ENCODE results near the gene RABGEF1. TPM values are rescaled to one million over a fixed set of nuclear protein-coding genes. Genes with fewer than 3 reads are reported as not detected.
"Not testable (repeated sequence)": the region's sequence is repeated elsewhere in the genome, so short reads cannot be mapped to it uniquely, and the experiment has no call there.

RABGEF1 gene
- polyA plus RNA-seq = 10 to 100 TPM in 2 of 3 donors, 1 to 10 TPM in 1; 9.5 to 26.2 (median 14.1) TPM

GRCh38 chr7:66740302-66740979 lies at the start of gene RABGEF1:
RABGEF1 (plus strand) TSS chr7:66740733; CDS start chr7:66771900, 31,167 bp downstream.
- peak within 1 kb of the TSS; percentile 96 for H3K27ac ChIP-seq (ENCODE audit: low read depth, low read length)
- WGBS, 3 donors = 0 to 1% (median 0%) methylated on average over 75 to 85 of the region's 85 CpGs

GRCh38 chr7:66693331-66693730 lies 47.2 kb upstream of the RABGEF1 start:
- 44 to 77% (median 67%) methylated on average over 4 of the region's 4 CpGs for WGBS, 3 donors
- no peak overlapping the region for H3K27ac ChIP-seq (ENCODE audit: low read depth, low read length)

- WGBS, 3 donors = 97% methylated on average over 11 of the region's 11 CpGs
- H3K27ac ChIP-seq (ENCODE audit: low read depth, low read length) = no peak overlapping the region
Observed at GRCh38 chr7:66694286-66694685, 46.2 kb upstream of the RABGEF1 start.

- WGBS, 3 donors = 83 to 92% (median 86%) methylated on average over 7 of the region's 7 CpGs
Observed at GRCh38 chr7:66695417-66695816, 45.1 kb upstream of the RABGEF1 start.

GRCh38 chr7:66696134-66696533 lies 44.4 kb upstream of the RABGEF1 start:
- not testable (repeated sequence) for H3K27ac ChIP-seq (ENCODE audit: low read depth, low read length)
- WGBS, 3 donors = 82 to 95% (median 92%) methylated on average over 5 of the region's 5 CpGs

More at GRCh38 chr7:66695417-66695816, 45.1 kb upstream of the RABGEF1 start:
- H3K27ac ChIP-seq (ENCODE audit: low read depth, low read length) = not testable (repeated sequence)

GRCh38 chr7:66696774-66697191 lies 43.8 kb upstream of the RABGEF1 start:
- 69 to 95% (median 73%) methylated on average over 2 of the region's 2 CpGs for WGBS, 3 donors
- H3K27ac ChIP-seq (ENCODE audit: low read depth, low read length) = no peak overlapping the region

- 45 to 56% (median 46%) methylated on average over 20 of the region's 20 CpGs for WGBS, 3 donors
Observed at GRCh38 chr7:66697449-66698438, 42.8 kb upstream of the RABGEF1 start.

GRCh38 chr7:66698652-66699205 lies 41.8 kb upstream of the RABGEF1 start:
- H3K27ac ChIP-seq (ENCODE audit: low read depth, low read length) = no peak overlapping the region
- 70 to 84% (median 80%) methylated on average over 10 of the region's 10 CpGs for WGBS, 3 donors

More at GRCh38 chr7:66697449-66698438, 42.8 kb upstream of the RABGEF1 start:
- no peak overlapping the region for H3K27ac ChIP-seq (ENCODE audit: low read depth, low read length)

GRCh38 chr7:66699998-66700397 lies 40.5 kb upstream of the RABGEF1 start:
- H3K27ac ChIP-seq (ENCODE audit: low read depth, low read length) = no peak overlapping the region
- WGBS, 3 donors = 61 to 65% (median 62%) methylated on average over 6 of the region's 6 CpGs

GRCh38 chr7:66700633-66701131 lies 39.9 kb upstream of the RABGEF1 start:
- WGBS, 3 donors = 88 to 95% (median 91%) methylated on average over 7 of the region's 7 CpGs
- no peak overlapping the region for H3K27ac ChIP-seq (ENCODE audit: low read depth, low read length)

GRCh38 chr7:66707825-66708224 lies 32.7 kb upstream of the RABGEF1 start:
- no peak overlapping the region for H3K27ac ChIP-seq (ENCODE audit: low read depth, low read length)

GRCh38 chr7:66710752-66711151 lies 29.8 kb upstream of the RABGEF1 start:
- not testable (repeated sequence) for H3K27ac ChIP-seq (ENCODE audit: low read depth, low read length)
- 98 to 99% (median 98%) methylated on average over 4 of the region's 4 CpGs for WGBS, 3 donors

GRCh38 chr7:66713687-66714086 lies 26.8 kb upstream of the RABGEF1 start:
- WGBS, 3 donors = 96 to 100% (median 98%) methylated on average over 1 of the region's 1 CpG
- no peak overlapping the region for H3K27ac ChIP-seq (ENCODE audit: low read depth, low read length)

GRCh38 chr7:66716634-66717033 lies 23.9 kb upstream of the RABGEF1 start:
- 95 to 99% (median 96%) methylated on average over 7 of the region's 7 CpGs for WGBS, 3 donors
- not testable (repeated sequence) for H3K27ac ChIP-seq (ENCODE audit: low read depth, low read length)

GRCh38 chr7:66720561-66720960 lies 20.0 kb upstream of the RABGEF1 start:
- WGBS, 3 donors = 88 to 100% (median 95%) methylated on average over 1 of the region's 1 CpG
- no peak overlapping the region for H3K27ac ChIP-seq (ENCODE audit: low read depth, low read length)

GRCh38 chr7:66725843-66726242 lies 14.7 kb upstream of the RABGEF1 start:
- no peak overlapping the region for H3K27ac ChIP-seq (ENCODE audit: low read depth, low read length)
- 94 to 100% (median 96%) methylated on average over 2 of the region's 2 CpGs for WGBS, 3 donors

- 85 to 99% (median 87%) methylated on average over 3 of the region's 3 CpGs for WGBS, 3 donors
- H3K27ac ChIP-seq (ENCODE audit: low read depth, low read length) = no peak overlapping the region
Observed at GRCh38 chr7:66727058-66727457, 13.5 kb upstream of the RABGEF1 start.

GRCh38 chr7:66728571-66728970 lies 12.0 kb upstream of the RABGEF1 start:
- no peak overlapping the region for H3K27ac ChIP-seq (ENCODE audit: low read depth, low read length)
- 88 to 92% (median 92%) methylated on average over 6 of the region's 6 CpGs for WGBS, 3 donors

GRCh38 chr7:66729274-66729673 lies 11.3 kb upstream of the RABGEF1 start:
- no peak overlapping the region for H3K27ac ChIP-seq (ENCODE audit: low read depth, low read length)
- 95 to 100% (median 96%) methylated on average over 3 of the region's 3 CpGs for WGBS, 3 donors
